ENCODE results near the gene VIPR2.

GRCh38 chr7:159075563-159076238, 69.0 kb downstream of the VIPR2 start:
- TF ChIP-seq CTCF (IDR thresholded peaks at IDR 0.05), result no peak
- no peak for TF ChIP-seq POLR2A (IDR thresholded peaks at IDR 0.05)
